ENCODE results near the gene CFAP74.

CFAP74 gene

GRCh38 chr1:2031546-2032540 lies 28.3 kb upstream of the CFAP74 start:
- no peak for DNase-seq (ENCODE audit: low read depth, low spot score)
- in situ Hi-C loops (cut with HindIII; ENCODE audit: low sequenced_read_pairs), result no loop called here
- no peak overlapping the region for H3K4me3 ChIP-seq (ENCODE audit: low read depth, low read length)
- TF ChIP-seq CTCF (IDR thresholded peaks at IDR 0.05; ENCODE audit: low read depth, low read length), result no peak

GRCh38 chr1:2030076-2030871 lies 26.7 kb upstream of the CFAP74 start:
- TF ChIP-seq CTCF (IDR thresholded peaks at IDR 0.05; ENCODE audit: low read depth, low read length), result no peak
- no peak overlapping the region for H3K4me3 ChIP-seq (ENCODE audit: low read depth, low read length)
- in situ Hi-C loops (cut with HindIII; ENCODE audit: low sequenced_read_pairs), result no loop called here
- no peak for DNase-seq (ENCODE audit: low read depth, low spot score)

GRCh38 chr1:2029561-2029960 lies 26.0 kb upstream of the CFAP74 start:
- no peak overlapping the region for H3K4me3 ChIP-seq (ENCODE audit: low read depth, low read length)
- in situ Hi-C loops (cut with HindIII; ENCODE audit: low sequenced_read_pairs), result no loop called here
- TF ChIP-seq CTCF (IDR thresholded peaks at IDR 0.05; ENCODE audit: low read depth, low read length), result no peak
- DNase-seq (ENCODE audit: low read depth, low spot score), result no peak

- no peak for TF ChIP-seq CTCF (IDR thresholded peaks at IDR 0.05; ENCODE audit: low read depth, low read length)
- in situ Hi-C loops (cut with HindIII; ENCODE audit: low sequenced_read_pairs), result no loop called here
Observed at GRCh38 chr1:2028870-2029560, 25.4 kb upstream of the CFAP74 start.

GRCh38 chr1:2027961-2028583 lies 24.5 kb upstream of the CFAP74 start:
- no peak overlapping the region for H3K4me3 ChIP-seq (ENCODE audit: low read depth, low read length)
- DNase-seq (ENCODE audit: low read depth, low spot score), result no peak
- in situ Hi-C loops (cut with HindIII; ENCODE audit: low sequenced_read_pairs), result no loop called here
- no peak for TF ChIP-seq CTCF (IDR thresholded peaks at IDR 0.05; ENCODE audit: low read depth, low read length)

More at GRCh38 chr1:2028870-2029560, 25.4 kb upstream of the CFAP74 start:
- no peak overlapping the region for H3K4me3 ChIP-seq (ENCODE audit: low read depth, low read length)
- no peak for DNase-seq (ENCODE audit: low read depth, low spot score)

Measured in astrocyte of the spinal cord (primary cell).